GM23338 (cell line): ENCODE results near the gene FBXW4. TPM values are rescaled to one million over a fixed set of nuclear protein-coding genes. Genes with fewer than 3 reads are reported as not detected.

Experiments
- ATAC-seq: fragments of 200-7000 bp; cut with Tn5 transposase; 3 replicates; pipeline ENCODE4 v1.9.1; 2020
- DNase-seq: peaks from one replicate; pipeline ENCODE4 v3.0.0-alpha.2; 2015; ENCODE audit warnings: low spot score
- H2AFZ ChIP-seq: fragments of 200-600 bp; sonication (generic); 2 replicates; pipeline ENCODE4 v1.8.0; 2016; ENCODE audit warnings: antibody characterized with exemption, mild to moderate bottlenecking, moderate library complexity
- H3F3A ChIP-seq: fragments of 200-600 bp; sonication (generic); replicated peaks from 2 replicates; pipeline ENCODE4 v1.8.0; 2017; ENCODE audit warnings: antibody characterized with exemption, mixed run types, low read depth
- H3K27ac ChIP-seq: fragments of 200-600 bp; sonication (generic); 2 replicates; pipeline ENCODE4 v1.6.1; 2016; ENCODE audit warnings: low read depth
- H3K27me3 ChIP-seq: fragments of 200-600 bp; sonication (generic); 2 replicates; pipeline ENCODE4 v1.8.0; 2016; ENCODE audit warnings: mild to moderate bottlenecking, mixed run types, moderate library complexity; ENCODE audit not compliant: insufficient read depth
- H3K36me3 ChIP-seq: fragments of 200-600 bp; sonication (generic); 2 replicates; pipeline ENCODE4 v1.8.0; 2016; ENCODE audit warnings: mild to moderate bottlenecking; ENCODE audit not compliant: insufficient read depth
- H3K4me1 ChIP-seq: fragments of 200-600 bp; sonication (generic); 2 replicates; pipeline ENCODE4 v1.8.0; 2016; ENCODE audit warnings: mild to moderate bottlenecking, moderate library complexity; ENCODE audit not compliant: insufficient read depth
- H3K4me2 ChIP-seq: fragments of 200-600 bp; sonication (generic); 2 replicates; pipeline ENCODE4 v1.7.1; 2017; ENCODE audit warnings: mixed run types
- H3K4me3 ChIP-seq: fragments of 200-600 bp; sonication (generic); 2 replicates; pipeline ENCODE4 v1.6.1; 2016; ENCODE audit warnings: mixed run types
- H3K79me2 ChIP-seq: fragments of 200-600 bp; sonication (generic); replicated peaks from 2 replicates; pipeline ENCODE4 v1.8.0; 2017; ENCODE audit warnings: mild to moderate bottlenecking; ENCODE audit not compliant: insufficient read depth
- H3K9me2 ChIP-seq: fragments of 200-600 bp; sonication (generic); 2 replicates; pipeline ENCODE4 v1.8.0; 2017; ENCODE audit not compliant: insufficient read depth
- H4K20me1 ChIP-seq: fragments of 200-600 bp; sonication (generic); replicated peaks from 2 replicates; pipeline ENCODE4 v1.8.0; 2017; ENCODE audit warnings: mild to moderate bottlenecking; ENCODE audit not compliant: insufficient read depth
- H3K27ac Mint-ChIP-seq: 2 replicates; pipeline ENCODE4 v1.8.0; 2020; ENCODE audit warnings: inconsistent platforms, mild to moderate bottlenecking, moderate library complexity, mixed read lengths
- H3K27me3 Mint-ChIP-seq: 3 replicates; pipeline ENCODE4 v1.8.0; 2022; ENCODE audit warnings: low read depth, mild to moderate bottlenecking, moderate library complexity, mixed read lengths, inconsistent platforms; ENCODE audit not compliant: insufficient read depth, poor library complexity
- H3K36me3 Mint-ChIP-seq: 3 replicates; pipeline ENCODE4 v1.8.0; 2021; ENCODE audit warnings: low read depth, mild to moderate bottlenecking, inconsistent platforms, moderate library complexity, mixed read lengths
- H3K4me1 Mint-ChIP-seq: 3 replicates; pipeline ENCODE4 v1.8.0; 2020; ENCODE audit warnings: mild to moderate bottlenecking, inconsistent platforms, mixed read lengths
- H3K4me3 Mint-ChIP-seq: 3 replicates; pipeline ENCODE4 v1.8.0; 2021; ENCODE audit warnings: moderate library complexity, mild to moderate bottlenecking, inconsistent platforms, mixed read lengths
- H3K9me3 Mint-ChIP-seq: 3 replicates; pipeline ENCODE4 v1.8.0; 2020; ENCODE audit warnings: moderate library complexity, mild to moderate bottlenecking, inconsistent platforms, mixed read lengths
- CREB1 ChIP-seq: fragments of 250-450 bp; sonication (Bioruptor Pico); IDR thresholded peaks from 2 replicates; pipeline ENCODE4 v1.5.0; 2020; ENCODE audit warnings: low read depth, mild to moderate bottlenecking, moderate library complexity
- EZH2 ChIP-seq: fragments of 200-600 bp; sonication (generic); IDR thresholded peaks from one replicate; pipeline ENCODE4 v1.8.0; 2017; ENCODE audit warnings: antibody characterized with exemption, mild to moderate bottlenecking, low read depth; ENCODE audit not compliant: unreplicated experiment
- EZH2phosphoT487 ChIP-seq: fragments of 200-600 bp; sonication (generic); IDR thresholded peaks from one replicate; pipeline ENCODE4 v1.8.1; 2018; ENCODE audit warnings: antibody characterized with exemption; ENCODE audit not compliant: unreplicated experiment
- NANOG ChIP-seq: IDR thresholded peaks from 2 replicates; pipeline ENCODE4 v1.6.1; 2016; ENCODE audit warnings: antibody characterized with exemption, borderline replicate concordance
- POLR2AphosphoS5 ChIP-seq: IDR thresholded peaks from 2 replicates; pipeline ENCODE4 v1.6.1; 2016; ENCODE audit warnings: antibody characterized with exemption, low read depth
- STAT1 ChIP-seq: IDR thresholded peaks from one replicate; pipeline ENCODE4 v1.6.1; 2016; ENCODE audit warnings: antibody characterized with exemption; ENCODE audit not compliant: unreplicated experiment
- ZNF114 ChIP-seq: fragments of 250-450 bp; sonication (Bioruptor Pico); IDR thresholded peaks from 2 replicates; pipeline ENCODE4 v1.5.0; 2020; ENCODE audit warnings: mild to moderate bottlenecking, moderate library complexity
- ZNF331 ChIP-seq: fragments of 250-450 bp; sonication (Bioruptor Pico); IDR thresholded peaks from 2 replicates; pipeline ENCODE4 v1.5.0; 2020; ENCODE audit warnings: low read depth, mild to moderate bottlenecking, moderate library complexity
- polyA plus RNA-seq: library from polyadenylated mRNA; unstranded; fragments of >200 nt; fragmentation: Nextera tagmentation; extraction: Ambion mirVana; gene quantifications from 2 replicates; pipeline ENCODE4 v1.2.1, GENCODE V29; 2016
- total RNA-seq: library from RNA; depleted of rRNA; stranded (reverse); fragments of >200 nt; shearing (Covaris generic); gene quantifications from 2 replicates; pipeline ENCODE4 v1.2.3, GENCODE V29; 2014
- TF ChIP-seq, protein P1 (sequence below): IDR thresholded peaks from 2 replicates; pipeline ENCODE4 v1.6.1; 2016; ENCODE audit warnings: antibody characterized with exemption
- TF ChIP-seq, protein P2 (sequence below): fragments of 250-450 bp; sonication (Bioruptor Pico); IDR thresholded peaks from 2 replicates; pipeline ENCODE4 v1.5.0; 2020; ENCODE audit warnings: mild to moderate bottlenecking, moderate library complexity
- TF ChIP-seq, protein P3 (sequence below): IDR thresholded peaks from one replicate; pipeline ENCODE4 v1.6.1; 2018; ENCODE audit warnings: antibody characterized with exemption; ENCODE audit not compliant: unreplicated experiment

The FBXW4 gene
- total and polyA plus RNA-seq, 2 experiments from 2014 or later, result 8.0 to 18.6 TPM

DNA sequence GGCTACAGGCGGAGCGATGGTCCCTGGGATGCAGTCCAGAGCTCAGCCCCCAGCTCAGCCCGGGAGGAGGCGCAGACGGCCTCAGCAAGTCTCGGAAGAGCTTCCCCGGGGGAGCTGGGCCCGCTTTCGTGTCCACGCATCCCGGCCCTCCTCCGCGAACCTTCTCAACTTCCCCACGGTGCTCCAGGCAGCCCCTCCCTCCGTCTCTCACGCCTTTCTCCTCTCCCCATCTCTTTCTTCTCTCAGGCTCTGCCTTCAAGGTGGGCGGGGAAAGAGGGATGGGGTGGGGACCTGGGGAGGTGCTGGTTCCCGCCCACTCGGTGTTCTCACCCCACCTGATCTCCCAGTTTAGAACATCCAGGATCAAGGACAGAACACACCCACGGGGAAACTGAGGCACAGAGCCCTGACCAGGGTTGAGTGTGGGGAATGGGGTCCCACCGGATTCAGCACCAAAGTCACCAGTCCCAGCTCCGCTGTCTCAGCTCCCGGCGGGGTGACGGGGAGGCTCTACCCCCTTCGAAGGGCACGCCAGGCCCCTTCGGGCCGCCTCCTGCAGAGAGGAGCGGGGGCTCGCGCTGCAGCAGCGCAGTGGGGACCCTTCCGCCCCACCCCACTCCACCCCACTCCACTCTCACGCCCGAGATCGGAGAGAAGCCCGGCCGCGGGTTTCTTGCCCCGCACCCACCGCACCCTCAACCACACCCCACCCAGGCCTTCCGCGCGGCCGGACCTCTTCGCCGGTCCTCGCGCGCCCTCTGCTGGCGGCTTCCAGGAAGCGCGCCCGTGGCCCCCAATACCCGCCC lies 125.1 kb downstream of the FBXW4 start (continued):
- TF ChIP-seq, protein P1, sequence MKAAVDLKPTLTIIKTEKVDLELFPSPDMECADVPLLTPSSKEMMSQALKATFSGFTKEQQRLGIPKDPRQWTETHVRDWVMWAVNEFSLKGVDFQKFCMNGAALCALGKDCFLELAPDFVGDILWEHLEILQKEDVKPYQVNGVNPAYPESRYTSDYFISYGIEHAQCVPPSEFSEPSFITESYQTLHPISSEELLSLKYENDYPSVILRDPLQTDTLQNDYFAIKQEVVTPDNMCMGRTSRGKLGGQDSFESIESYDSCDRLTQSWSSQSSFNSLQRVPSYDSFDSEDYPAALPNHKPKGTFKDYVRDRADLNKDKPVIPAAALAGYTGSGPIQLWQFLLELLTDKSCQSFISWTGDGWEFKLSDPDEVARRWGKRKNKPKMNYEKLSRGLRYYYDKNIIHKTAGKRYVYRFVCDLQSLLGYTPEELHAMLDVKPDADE, result no peak
- TF ChIP-seq ZNF331 (CRISPR knock-in tag) (no peak), NANOG (no peak), POLR2AphosphoS5 (no peak)

DNA sequence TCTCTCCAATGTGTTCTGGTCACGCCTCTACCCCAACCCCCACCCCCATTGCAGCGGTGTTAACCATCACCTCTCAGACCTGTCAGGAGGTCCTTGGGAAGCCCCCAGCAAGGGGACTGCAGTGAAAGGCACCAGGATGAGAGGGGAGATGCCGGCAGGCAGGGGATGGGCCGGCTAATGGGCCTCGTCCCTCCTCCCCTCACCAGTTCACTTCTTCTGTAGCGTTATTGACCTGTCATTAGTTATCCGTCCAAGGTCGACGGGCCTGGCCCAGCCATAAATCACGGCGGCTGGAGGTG lies 125.7 kb downstream of the FBXW4 start:
- Histone ChIP-seq H3K36me3 (no peaks in the 10 kb centered on the region; the same call in 1 of the 2 replicates), H3F3A (peaks cover 6% of the 10 kb centered on the region; the same call in 1 of the 2 replicates), H3K4me1 (peaks cover 16% of the 10 kb centered on the region; the same call in 1 of the 2 replicates), H2AFZ (peak overlapping the region; percentile 94), H3K27me3 (peaks cover 78% of the 10 kb centered on the region), H3K9me2 (no peaks in the 10 kb centered on the region), H3K79me2 (no peaks in the 10 kb centered on the region), H3K4me2 (peak overlapping the region; percentile 97), H3K4me3 (peak overlapping the region; percentile 89), H3K27ac (no peak overlapping the region), H4K20me1 (no peaks in the 10 kb centered on the region)
- DNase-seq (peak; percentile 50), ATAC-seq (no peak)
- Mint-ChIP-seq H3K36me3 (no peaks in the 10 kb centered on the region; the same call in 2 of the 3 replicates), H3K27me3 (peaks cover 48% of the 10 kb centered on the region), H3K4me1 (peaks cover 21% of the 10 kb centered on the region), H3K9me3 (no peaks in the 10 kb centered on the region; the same call in 2 of the 3 replicates), H3K4me3 (peak overlapping the region; percentile 74), H3K27ac (no peak overlapping the region)
- TF ChIP-seq ZNF331 (CRISPR knock-in tag) (no peak), EZH2 (no peak), POLR2AphosphoS5 (no peak), EZH2phosphoT487 (no peak), CREB1 (CRISPR knock-in tag) (no peak), STAT1 (no peak), ZNF114 (CRISPR knock-in tag) (no peak), NANOG (no peak)
- TF ChIP-seq, protein P2, sequence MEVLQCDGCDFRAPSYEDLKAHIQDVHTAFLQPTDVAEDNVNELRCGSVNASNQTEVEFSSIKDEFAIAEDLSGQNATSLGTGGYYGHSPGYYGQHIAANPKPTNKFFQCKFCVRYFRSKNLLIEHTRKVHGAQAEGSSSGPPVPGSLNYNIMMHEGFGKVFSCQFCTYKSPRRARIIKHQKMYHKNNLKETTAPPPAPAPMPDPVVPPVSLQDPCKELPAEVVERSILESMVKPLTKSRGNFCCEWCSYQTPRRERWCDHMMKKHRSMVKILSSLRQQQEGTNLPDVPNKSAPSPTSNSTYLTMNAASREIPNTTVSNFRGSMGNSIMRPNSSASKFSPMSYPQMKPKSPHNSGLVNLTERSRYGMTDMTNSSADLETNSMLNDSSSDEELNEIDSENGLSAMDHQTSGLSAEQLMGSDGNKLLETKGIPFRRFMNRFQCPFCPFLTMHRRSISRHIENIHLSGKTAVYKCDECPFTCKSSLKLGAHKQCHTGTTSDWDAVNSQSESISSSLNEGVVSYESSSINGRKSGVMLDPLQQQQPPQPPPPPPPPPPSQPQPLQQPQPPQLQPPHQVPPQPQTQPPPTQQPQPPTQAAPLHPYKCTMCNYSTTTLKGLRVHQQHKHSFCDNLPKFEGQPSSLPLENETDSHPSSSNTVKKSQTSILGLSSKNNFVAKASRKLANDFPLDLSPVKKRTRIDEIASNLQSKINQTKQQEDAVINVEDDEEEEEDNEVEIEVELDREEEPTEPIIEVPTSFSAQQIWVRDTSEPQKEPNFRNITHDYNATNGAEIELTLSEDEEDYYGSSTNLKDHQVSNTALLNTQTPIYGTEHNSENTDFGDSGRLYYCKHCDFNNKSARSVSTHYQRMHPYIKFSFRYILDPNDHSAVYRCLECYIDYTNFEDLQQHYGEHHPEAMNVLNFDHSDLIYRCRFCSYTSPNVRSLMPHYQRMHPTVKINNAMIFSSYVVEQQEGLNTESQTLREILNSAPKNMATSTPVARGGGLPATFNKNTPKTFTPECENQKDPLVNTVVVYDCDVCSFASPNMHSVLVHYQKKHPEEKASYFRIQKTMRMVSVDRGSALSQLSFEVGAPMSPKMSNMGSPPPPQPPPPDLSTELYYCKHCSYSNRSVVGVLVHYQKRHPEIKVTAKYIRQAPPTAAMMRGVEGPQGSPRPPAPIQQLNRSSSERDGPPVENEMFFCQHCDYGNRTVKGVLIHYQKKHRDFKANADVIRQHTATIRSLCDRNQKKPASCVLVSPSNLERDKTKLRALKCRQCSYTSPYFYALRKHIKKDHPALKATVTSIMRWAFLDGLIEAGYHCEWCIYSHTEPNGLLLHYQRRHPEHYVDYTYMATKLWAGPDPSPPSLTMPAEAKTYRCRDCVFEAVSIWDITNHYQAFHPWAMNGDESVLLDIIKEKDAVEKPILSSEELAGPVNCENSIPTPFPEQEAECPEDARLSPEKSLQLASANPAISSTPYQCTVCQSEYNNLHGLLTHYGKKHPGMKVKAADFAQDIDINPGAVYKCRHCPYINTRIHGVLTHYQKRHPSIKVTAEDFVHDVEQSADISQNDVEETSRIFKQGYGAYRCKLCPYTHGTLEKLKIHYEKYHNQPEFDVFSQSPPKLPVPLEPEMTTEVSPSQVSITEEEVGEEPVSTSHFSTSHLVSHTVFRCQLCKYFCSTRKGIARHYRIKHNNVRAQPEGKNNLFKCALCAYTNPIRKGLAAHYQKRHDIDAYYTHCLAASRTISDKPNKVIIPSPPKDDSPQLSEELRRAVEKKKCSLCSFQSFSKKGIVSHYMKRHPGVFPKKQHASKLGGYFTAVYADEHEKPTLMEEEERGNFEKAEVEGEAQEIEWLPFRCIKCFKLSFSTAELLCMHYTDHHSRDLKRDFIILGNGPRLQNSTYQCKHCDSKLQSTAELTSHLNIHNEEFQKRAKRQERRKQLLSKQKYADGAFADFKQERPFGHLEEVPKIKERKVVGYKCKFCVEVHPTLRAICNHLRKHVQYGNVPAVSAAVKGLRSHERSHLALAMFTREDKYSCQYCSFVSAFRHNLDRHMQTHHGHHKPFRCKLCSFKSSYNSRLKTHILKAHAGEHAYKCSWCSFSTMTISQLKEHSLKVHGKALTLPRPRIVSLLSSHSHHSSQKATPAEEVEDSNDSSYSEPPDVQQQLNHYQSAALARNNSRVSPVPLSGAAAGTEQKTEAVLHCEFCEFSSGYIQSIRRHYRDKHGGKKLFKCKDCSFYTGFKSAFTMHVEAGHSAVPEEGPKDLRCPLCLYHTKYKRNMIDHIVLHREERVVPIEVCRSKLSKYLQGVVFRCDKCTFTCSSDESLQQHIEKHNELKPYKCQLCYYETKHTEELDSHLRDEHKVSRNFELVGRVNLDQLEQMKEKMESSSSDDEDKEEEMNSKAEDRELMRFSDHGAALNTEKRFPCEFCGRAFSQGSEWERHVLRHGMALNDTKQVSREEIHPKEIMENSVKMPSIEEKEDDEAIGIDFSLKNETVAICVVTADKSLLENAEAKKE, result no peak
- TF ChIP-seq, protein P1, result no peak
- TF ChIP-seq, protein P3, sequence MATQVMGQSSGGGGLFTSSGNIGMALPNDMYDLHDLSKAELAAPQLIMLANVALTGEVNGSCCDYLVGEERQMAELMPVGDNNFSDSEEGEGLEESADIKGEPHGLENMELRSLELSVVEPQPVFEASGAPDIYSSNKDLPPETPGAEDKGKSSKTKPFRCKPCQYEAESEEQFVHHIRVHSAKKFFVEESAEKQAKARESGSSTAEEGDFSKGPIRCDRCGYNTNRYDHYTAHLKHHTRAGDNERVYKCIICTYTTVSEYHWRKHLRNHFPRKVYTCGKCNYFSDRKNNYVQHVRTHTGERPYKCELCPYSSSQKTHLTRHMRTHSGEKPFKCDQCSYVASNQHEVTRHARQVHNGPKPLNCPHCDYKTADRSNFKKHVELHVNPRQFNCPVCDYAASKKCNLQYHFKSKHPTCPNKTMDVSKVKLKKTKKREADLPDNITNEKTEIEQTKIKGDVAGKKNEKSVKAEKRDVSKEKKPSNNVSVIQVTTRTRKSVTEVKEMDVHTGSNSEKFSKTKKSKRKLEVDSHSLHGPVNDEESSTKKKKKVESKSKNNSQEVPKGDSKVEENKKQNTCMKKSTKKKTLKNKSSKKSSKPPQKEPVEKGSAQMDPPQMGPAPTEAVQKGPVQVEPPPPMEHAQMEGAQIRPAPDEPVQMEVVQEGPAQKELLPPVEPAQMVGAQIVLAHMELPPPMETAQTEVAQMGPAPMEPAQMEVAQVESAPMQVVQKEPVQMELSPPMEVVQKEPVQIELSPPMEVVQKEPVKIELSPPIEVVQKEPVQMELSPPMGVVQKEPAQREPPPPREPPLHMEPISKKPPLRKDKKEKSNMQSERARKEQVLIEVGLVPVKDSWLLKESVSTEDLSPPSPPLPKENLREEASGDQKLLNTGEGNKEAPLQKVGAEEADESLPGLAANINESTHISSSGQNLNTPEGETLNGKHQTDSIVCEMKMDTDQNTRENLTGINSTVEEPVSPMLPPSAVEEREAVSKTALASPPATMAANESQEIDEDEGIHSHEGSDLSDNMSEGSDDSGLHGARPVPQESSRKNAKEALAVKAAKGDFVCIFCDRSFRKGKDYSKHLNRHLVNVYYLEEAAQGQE, result no peak
